Glomerular visceral epithelial cell (primary cell): ENCODE measurements around the gene ELMO3.
A peak's percentile ranks its signal among the peaks of the same experiment; 100 is the strongest.

ENCODE experiments used
- DNase-seq: peaks from one replicate; pipeline ENCODE4 v3.0.0-alpha.2; 2016; ENCODE audit errors: extremely low spot score

ELMO3 gene

DNA sequence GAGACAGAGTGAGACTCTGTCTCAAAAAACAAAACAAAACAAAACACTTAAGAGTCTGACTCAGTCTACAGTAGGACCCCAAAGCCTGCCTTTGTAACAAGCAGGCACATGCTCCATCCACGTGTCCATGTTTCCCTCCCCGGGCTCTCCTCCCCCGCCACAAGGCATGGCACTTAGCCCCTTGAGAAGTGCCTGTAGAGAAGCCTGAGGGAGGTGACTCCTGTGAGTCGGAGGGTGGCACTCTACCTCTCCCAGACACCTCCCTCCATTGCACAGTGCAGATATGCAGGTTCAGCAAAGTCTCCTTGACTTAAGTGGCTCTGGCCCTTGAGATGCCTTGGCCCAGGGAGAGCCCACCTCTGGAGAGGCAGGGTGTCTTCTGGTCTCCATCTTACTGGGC is 41.6 kb downstream of the ELMO3 start:
- DNase-seq: no peak

DNA sequence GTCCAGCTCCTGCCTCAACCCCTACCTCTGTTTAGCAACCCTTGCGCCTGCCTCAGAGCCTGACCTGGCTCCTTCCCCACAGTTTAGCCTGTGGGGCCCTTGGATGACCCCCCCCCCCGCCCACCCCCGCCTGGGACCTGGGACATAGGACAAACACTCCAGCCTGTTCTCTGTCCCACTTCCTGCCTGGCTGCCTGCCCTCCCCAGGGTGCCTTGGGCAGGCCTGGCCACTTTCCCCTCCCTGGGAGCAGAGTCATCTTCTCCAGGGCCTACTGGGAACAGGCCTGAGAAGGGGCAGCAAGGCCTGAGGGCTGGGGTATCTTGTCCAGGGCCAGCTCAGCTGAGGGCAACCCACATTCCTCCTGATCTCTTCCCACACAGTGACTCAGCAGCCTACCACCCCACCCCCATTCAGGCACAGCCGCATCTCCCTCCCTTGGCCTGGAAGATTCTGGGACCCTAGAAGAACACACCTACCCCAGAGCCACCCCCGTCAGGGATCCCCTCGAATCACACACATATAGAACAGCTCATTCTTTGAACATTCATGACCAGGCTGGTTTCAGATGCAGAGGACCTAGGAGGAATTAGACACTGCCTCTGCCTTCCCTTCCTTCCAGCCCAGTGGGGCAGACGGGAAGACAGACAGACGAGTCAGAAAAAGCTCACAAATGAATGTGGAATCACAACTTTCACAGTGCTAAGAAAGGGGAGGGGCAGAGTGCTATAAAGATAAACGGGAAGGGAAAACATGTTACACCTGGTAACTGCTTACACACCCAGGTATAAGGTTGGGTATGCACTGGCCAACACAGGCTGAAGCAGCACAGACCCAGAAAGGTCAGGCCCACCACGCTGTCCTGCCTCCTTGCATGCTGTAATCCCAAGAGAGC is 42.3 kb downstream of the ELMO3 start:
- peak; percentile 87 for DNase-seq

- no peak for DNase-seq
These were observed 43.3 kb downstream of the ELMO3 start for GRCh38 chr16:67242138-67242730.

- no peak for DNase-seq
These were observed 44.5 kb downstream of the ELMO3 start for GRCh38 chr16:67243481-67243880.

- DNase-seq: peak; percentile 74
These were observed 45.7 kb downstream of the ELMO3 start for GRCh38 chr16:67244387-67245185.

GRCh38 chr16:67245186-67245585 is 46.3 kb downstream of the ELMO3 start:
- DNase-seq: no peak

DNA sequence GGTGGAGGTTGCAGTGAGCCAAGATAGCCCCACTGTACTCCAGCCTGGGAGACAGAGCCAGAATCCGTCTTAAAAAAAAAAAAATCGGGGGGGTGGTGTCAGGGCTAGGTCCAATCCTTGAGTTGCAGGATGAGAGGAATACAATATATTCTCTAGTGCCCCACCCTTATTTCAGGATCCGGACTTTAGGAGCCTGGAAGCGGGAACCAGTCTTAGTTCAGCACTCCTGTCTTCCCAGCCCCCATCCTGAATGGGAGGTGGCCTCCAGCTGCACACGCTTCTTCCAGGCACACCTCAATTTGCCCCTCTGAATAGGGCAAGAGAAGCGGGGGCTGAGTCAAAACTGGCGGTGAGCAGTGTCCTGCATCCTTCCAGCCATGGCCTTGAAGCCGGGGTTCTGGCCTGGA is 46.7 kb downstream of the ELMO3 start:
- DNase-seq: no peak

DNA sequence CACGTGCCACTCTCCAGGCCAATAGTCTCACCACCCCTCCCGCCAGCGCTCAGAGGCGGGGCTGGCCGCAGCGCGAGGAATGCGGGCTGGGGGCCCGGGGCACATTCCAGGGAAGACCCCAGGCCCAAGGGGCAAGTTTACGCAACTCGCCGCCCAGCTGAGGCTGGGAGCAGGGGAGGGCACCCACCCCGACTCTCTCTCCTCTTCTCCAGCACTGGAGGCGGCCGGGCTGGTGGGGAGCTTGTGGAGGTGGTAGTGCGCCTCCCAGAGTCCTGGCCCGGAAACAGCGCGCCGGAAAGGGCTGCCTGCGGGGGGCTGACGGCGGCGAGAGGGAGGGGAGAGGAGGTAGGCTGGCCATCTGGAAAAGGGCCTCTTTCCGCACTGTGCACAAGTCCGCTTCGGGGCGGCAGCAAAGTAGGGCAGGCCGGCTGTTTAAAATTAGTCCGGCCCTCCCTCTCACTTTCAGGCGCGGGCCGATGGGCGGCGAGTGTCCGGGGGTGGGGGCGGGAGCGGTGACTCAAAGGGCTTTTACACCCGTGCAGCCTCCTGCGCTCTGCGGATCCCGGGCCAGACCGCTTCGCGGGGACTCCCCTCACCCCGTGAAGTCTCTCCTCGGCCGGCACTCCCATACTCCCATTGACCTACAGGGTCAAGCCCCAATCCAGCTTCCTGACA is 47.3 kb downstream of the ELMO3 start:
- DNase-seq: peak; percentile 83

DNA sequence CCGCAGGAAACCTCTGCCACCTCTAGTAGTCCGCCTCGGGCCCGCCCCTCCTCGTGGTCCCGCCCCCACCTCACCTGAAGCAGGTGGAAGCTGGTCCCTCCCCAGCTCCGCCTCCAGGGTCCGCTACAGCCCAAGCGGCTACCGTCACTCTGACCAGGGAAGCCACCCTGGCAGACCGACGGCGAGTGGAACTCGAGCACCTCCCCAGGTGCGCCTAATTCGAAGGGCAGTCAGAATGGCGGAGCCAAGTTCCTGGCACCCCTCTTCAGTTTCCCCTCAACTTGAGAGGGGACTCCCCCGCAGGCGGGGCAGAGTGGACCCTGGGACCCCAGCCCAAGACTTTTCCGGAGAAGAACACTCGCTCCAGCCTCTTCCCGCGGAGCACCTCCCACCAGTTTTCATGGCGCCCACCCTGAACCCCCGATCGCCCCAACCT is 47.8 kb downstream of the ELMO3 start:
- DNase-seq: peak; percentile 44

GRCh38 chr16:67247192-67248072 is 48.5 kb downstream of the ELMO3 start, which contains the start of gene FHOD1:
Gene FHOD1 (minus strand): TSS chr16:67247481. CDS start chr16:67247410, 71 bp downstream.
- DNase-seq: peak; percentile 95

DNA sequence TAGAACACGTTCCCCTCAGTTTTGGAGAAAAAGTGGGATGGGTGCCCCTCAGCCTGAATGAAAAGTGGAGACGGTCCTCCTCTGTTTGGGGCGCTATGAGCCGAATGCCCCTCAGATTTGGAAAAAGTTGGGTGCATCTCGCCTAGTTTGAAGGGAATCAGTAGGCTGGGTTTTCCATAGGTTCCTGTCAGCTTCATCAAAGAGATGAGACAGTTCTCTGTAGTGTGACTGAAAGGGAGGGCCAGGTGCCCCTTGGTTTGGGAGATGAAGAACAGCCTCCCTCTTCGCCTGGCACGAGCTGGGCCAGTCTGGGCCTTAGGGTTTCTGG is 49.1 kb downstream of the ELMO3 start:
- DNase-seq: no peak

- DNase-seq: no peak
These were observed 49.7 kb downstream of the ELMO3 start, which contains the start of gene SLC9A5 for GRCh38 chr16:67248401-67249177. Gene SLC9A5 (plus strand): TSS chr16:67248979. CDS start chr16:67249015, 36 bp downstream.

GRCh38 chr16:67249178-67250044 is 50.5 kb downstream of the ELMO3 start:
- DNase-seq: no peak

GRCh38 chr16:67250045-67250327 is 51.1 kb downstream of the ELMO3 start:
- DNase-seq: no peak

GRCh38 chr16:67252609-67253497 is 53.9 kb downstream of the ELMO3 start:
- DNase-seq: no peak
